SK-N-MC (cell line): Measurements from ENCODE around the gene KIF26B.

Experiments used
- EZH2 ChIP-seq: fragments of 200-600 bp; sonication (generic); IDR thresholded peaks from one replicate; pipeline ENCODE4 v1.6.1; 2017; ENCODE audit warnings: antibody characterized with exemption
- POLR2AphosphoS5 ChIP-seq: IDR thresholded peaks from 2 replicates; pipeline ENCODE4 v1.6.1; 2012; ENCODE audit warnings: mild to moderate bottlenecking, low read depth, low read length, borderline replicate concordance

DNA sequence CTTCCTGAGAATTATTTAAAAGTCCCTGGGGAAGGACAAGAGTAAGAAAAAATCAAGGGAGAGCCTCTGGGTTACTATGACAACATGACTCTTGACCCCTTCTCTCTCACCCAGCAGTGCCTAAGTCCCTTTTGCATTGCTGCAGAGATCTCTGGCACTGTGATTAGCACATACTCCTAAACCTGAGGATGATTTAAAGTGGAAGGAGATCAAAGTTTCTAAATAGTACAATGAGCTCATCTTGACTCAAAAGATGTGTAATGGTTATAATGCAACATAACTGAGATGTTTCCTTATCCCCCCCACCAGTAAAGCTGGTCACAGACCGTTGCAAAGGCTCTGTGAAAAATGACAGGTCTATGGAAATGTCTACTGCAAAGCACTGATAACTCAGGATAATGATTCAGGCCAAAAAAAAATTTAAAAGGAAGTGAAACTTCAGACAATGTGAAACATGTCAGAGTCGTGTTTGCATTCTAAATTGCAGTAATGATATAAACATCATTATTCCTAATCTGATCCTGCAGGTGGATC is 519.2 kb downstream of the KIF26B start:
- TF ChIP-seq EZH2, result no peak
- no peak for TF ChIP-seq POLR2AphosphoS5
